ENCODE data around the gene RHBDL1. TPM values are rescaled to one million over a fixed set of nuclear protein-coding genes. Genes with fewer than 3 reads are reported as not detected.

RHBDL1 gene
- total and polyA plus RNA-seq, 10 of the 15 experiments (the other 5 are each of a cell fraction or from before 2014, with no cell fraction given) = 0.04 to 1.3 (median 0.65) TPM; not detected in 5

DNA sequence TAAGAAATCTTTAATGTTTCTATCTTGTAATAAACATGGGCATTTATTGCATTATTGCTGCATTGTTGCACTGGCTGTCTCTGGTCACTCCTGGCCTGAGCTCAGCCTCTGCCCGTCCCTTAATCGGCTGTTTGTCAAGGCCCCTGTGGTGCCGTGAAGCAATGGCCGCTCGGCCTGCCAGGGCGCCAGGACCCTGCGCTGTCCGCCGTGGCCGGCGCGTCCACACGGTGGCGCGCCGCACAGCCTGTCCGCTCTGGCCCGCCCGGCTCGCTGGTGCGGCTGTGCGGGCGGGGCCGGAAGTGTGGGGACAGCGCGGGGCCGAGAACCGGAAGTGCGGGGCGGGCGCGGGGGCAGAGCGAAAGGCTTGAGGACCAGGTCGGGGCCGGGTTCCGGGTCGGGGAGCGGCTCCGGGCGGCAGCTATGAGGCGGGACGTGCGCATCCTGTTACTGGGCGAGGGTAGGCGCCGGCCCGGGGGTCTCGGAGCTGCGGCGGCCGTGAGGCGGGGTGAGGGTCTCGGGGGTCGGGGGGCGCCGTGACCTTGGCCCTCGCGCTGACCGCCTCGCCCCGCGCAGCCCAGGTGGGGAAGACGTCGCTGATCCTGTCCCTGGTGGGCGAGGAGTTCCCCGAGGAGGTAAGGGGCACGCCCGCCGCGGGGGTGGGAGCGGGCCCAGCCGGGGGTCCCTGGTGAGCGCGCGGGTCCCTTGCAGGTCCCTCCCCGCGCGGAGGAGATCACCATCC, 7.5 kb upstream of the RHBDL1 start, which contains the start of gene RHOT2:
TSS of gene RHOT2 (plus strand) at position 353 of the 739 bp plus-strand sequence. CDS start at position 421, 68 bp downstream.
- Histone ChIP-seq H3K4me3 (peak within 1 kb of the TSS; percentile 90), H3K27me3 (replicated peaks in 1 of 2; ENCODE audit: control insufficient read depth in 2 of 2, insufficient read depth in 2 of 2, low read length in 1 of 2) (no peaks in the 10 kb centered on the region), H3K4me1 (ENCODE audit: control insufficient read depth, insufficient read depth, low read length) (peaks cover 2% of the 10 kb centered on the region; the same call in 1 of the 2 replicates), H3K27ac (ENCODE audit: control insufficient read depth, insufficient read depth) (peak within 1 kb of the TSS; percentile 73), H4K20me1 (ENCODE audit: control insufficient read depth, insufficient read depth) (no peaks in the 10 kb centered on the region; the same call in 1 of the 2 replicates), H3K4me2 (ENCODE audit: control insufficient read depth, insufficient read depth) (peak within 1 kb of the TSS; percentile 82), H3K36me3 (ENCODE audit: control insufficient read depth in 2 of 2, insufficient read depth in 2 of 2, low read length in 1 of 2) (peaks cover 0 to 16% of the 10 kb centered on the region in 2 experiments; a peak in 3 of 4 replicates), H3K9ac (ENCODE audit: control insufficient read depth, insufficient read depth, low read length) (peak within 1 kb of the TSS; percentile 97), H3K79me2 (ENCODE audit: control insufficient read depth, insufficient read depth, low read length) (peaks cover 16% of the 10 kb centered on the region), H2AFZ (ENCODE audit: control insufficient read depth, low read depth, low read length) (peak within 1 kb of the TSS; percentile 84), H3K9me3 (replicated peaks; ENCODE audit: control insufficient read depth, insufficient read depth, low read length) (no peaks in the 10 kb centered on the region)
- ChIA-PET POLR2A (interaction anchor here (0.7 to 1.2 kb wide), 4 partner anchors 13 to 1801 kb away, joined by 3 to 4 read pairs (median 4); partner anchors contain the start of genes METTL26, STUB1 and WDR90), RAD21 (ENCODE audit: unreplicated experiment) (interaction anchor here (1.3 kb wide), 1 partner anchor 22 kb away, joined by 3 read pairs; the partner anchor contains the start of gene WDR24), CTCF (interaction anchor here (0.6 to 1.8 kb wide), 6 partner anchors 8 to 292 kb away, joined by 3 to 11 read pairs (median 4); partner anchors contain the start of genes METTL26, STUB1 and WDR90), SMC1A (ENCODE audit: uncharacterized antibody, unreplicated experiment) (no interaction called here)
- no TSS peak for BruUV-seq (replicated peaks)
- in situ Hi-C loops (cut with MboI) (loop anchor here (10.0 kb wide), 1 partner anchor 273 kb away; the partner anchor contains the start of gene NME4), intact Hi-C loops (cut with micrococcal nuclease; ENCODE audit: unreplicated experiment) (loop anchor here (10.0 kb wide), 1 partner anchor 273 kb away; the partner anchor contains the start of gene NME4)
- peak; percentile 52 for FAIRE-seq
- DNase-seq (ENCODE audit: low read depth, low spot score) = peak; percentile 48
- peak; percentile 99 for ATAC-seq
- 2% methylated on average over 64 of the region's 78 CpGs for WGBS (ENCODE audit: insufficient coverage, insufficient replicate concordance, low lambda C conversion rate, missing lambda C conversion rate)
- TF ChIP-seq ZNF207 (IDR thresholded peaks at IDR 0.05; ENCODE audit: borderline replicate concordance) (peak; percentile 96), ZZZ3 (IDR thresholded peaks at IDR 0.05; ENCODE audit: control insufficient read depth, insufficient read length, low read depth) (no peak), ZNF24 (IDR thresholded peaks at IDR 0.05) (peak; percentile 90), RB1 (IDR thresholded peaks at IDR 0.05; ENCODE audit: borderline replicate concordance) (peak; percentile 97), TARDBP (IDR thresholded peaks at IDR 0.05; ENCODE audit: borderline replicate concordance) (0 out of 2 replicates have a peak, but pooled peaks have one; percentile 70), KDM1A (IDR thresholded peaks at IDR 0.05; ENCODE audit: borderline replicate concordance) (no peak), TCF7 (IDR thresholded peaks at IDR 0.05; ENCODE audit: borderline replicate concordance) (no peak), IKZF2 (IDR thresholded peaks at IDR 0.05) (no peak), NBN (IDR thresholded peaks at IDR 0.05) (no peak)
- TF ChIP-seq, protein P1, sequence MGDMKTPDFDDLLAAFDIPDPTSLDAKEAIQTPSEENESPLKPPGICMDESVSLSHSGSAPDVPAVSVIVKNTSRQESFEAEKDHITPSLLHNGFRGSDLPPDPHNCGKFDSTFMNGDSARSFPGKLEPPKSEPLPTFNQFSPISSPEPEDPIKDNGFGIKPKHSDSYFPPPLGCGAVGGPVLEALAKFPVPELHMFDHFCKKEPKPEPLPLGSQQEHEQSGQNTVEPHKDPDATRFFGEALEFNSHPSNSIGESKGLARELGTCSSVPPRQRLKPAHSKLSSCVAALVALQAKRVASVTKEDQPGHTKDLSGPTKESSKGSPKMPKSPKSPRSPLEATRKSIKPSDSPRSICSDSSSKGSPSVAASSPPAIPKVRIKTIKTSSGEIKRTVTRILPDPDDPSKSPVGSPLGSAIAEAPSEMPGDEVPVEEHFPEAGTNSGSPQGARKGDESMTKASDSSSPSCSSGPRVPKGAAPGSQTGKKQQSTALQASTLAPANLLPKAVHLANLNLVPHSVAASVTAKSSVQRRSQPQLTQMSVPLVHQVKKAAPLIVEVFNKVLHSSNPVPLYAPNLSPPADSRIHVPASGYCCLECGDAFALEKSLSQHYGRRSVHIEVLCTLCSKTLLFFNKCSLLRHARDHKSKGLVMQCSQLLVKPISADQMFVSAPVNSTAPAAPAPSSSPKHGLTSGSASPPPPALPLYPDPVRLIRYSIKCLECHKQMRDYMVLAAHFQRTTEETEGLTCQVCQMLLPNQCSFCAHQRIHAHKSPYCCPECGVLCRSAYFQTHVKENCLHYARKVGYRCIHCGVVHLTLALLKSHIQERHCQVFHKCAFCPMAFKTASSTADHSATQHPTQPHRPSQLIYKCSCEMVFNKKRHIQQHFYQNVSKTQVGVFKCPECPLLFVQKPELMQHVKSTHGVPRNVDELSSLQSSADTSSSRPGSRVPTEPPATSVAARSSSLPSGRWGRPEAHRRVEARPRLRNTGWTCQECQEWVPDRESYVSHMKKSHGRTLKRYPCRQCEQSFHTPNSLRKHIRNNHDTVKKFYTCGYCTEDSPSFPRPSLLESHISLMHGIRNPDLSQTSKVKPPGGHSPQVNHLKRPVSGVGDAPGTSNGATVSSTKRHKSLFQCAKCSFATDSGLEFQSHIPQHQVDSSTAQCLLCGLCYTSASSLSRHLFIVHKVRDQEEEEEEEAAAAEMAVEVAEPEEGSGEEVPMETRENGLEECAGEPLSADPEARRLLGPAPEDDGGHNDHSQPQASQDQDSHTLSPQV (IDR thresholded peaks at IDR 0.05) = peak; percentile 96
- TF ChIP-seq, protein P2, sequence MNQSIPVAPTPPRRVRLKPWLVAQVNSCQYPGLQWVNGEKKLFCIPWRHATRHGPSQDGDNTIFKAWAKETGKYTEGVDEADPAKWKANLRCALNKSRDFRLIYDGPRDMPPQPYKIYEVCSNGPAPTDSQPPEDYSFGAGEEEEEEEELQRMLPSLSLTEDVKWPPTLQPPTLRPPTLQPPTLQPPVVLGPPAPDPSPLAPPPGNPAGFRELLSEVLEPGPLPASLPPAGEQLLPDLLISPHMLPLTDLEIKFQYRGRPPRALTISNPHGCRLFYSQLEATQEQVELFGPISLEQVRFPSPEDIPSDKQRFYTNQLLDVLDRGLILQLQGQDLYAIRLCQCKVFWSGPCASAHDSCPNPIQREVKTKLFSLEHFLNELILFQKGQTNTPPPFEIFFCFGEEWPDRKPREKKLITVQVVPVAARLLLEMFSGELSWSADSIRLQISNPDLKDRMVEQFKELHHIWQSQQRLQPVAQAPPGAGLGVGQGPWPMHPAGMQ (IDR thresholded peaks at IDR 0.05; ENCODE audit: borderline replicate concordance) = no peak
- TF ChIP-seq, protein P3, sequence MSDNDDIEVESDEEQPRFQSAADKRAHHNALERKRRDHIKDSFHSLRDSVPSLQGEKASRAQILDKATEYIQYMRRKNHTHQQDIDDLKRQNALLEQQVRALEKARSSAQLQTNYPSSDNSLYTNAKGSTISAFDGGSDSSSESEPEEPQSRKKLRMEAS (IDR thresholded peaks at IDR 0.05; ENCODE audit: low read depth, low read length) = peak; percentile 18; the same call in 1 of the 2 replicates
- TF ChIP-seq, protein P4, sequence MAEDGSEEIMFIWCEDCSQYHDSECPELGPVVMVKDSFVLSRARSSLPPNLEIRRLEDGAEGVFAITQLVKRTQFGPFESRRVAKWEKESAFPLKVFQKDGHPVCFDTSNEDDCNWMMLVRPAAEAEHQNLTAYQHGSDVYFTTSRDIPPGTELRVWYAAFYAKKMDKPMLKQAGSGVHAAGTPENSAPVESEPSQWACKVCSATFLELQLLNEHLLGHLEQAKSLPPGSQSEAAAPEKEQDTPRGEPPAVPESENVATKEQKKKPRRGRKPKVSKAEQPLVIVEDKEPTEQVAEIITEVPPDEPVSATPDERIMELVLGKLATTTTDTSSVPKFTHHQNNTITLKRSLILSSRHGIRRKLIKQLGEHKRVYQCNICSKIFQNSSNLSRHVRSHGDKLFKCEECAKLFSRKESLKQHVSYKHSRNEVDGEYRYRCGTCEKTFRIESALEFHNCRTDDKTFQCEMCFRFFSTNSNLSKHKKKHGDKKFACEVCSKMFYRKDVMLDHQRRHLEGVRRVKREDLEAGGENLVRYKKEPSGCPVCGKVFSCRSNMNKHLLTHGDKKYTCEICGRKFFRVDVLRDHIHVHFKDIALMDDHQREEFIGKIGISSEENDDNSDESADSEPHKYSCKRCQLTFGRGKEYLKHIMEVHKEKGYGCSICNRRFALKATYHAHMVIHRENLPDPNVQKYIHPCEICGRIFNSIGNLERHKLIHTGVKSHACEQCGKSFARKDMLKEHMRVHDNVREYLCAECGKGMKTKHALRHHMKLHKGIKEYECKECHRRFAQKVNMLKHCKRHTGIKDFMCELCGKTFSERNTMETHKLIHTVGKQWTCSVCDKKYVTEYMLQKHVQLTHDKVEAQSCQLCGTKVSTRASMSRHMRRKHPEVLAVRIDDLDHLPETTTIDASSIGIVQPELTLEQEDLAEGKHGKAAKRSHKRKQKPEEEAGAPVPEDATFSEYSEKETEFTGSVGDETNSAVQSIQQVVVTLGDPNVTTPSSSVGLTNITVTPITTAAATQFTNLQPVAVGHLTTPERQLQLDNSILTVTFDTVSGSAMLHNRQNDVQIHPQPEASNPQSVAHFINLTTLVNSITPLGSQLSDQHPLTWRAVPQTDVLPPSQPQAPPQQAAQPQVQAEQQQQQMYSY (CRISPR knock-in tag; IDR thresholded peaks at IDR 0.05) = no peak
